ENCODE results near the gene IGFN1. TPM values are rescaled to one million over a fixed set of nuclear protein-coding genes. Genes with fewer than 3 reads are reported as not detected.

The IGFN1 gene
- total and polyA plus RNA-seq, 10 of the 15 experiments (the other 5 are each of a cell fraction or from before 2014, with no cell fraction given), result not detected

- TF ChIP-seq, protein P1, sequence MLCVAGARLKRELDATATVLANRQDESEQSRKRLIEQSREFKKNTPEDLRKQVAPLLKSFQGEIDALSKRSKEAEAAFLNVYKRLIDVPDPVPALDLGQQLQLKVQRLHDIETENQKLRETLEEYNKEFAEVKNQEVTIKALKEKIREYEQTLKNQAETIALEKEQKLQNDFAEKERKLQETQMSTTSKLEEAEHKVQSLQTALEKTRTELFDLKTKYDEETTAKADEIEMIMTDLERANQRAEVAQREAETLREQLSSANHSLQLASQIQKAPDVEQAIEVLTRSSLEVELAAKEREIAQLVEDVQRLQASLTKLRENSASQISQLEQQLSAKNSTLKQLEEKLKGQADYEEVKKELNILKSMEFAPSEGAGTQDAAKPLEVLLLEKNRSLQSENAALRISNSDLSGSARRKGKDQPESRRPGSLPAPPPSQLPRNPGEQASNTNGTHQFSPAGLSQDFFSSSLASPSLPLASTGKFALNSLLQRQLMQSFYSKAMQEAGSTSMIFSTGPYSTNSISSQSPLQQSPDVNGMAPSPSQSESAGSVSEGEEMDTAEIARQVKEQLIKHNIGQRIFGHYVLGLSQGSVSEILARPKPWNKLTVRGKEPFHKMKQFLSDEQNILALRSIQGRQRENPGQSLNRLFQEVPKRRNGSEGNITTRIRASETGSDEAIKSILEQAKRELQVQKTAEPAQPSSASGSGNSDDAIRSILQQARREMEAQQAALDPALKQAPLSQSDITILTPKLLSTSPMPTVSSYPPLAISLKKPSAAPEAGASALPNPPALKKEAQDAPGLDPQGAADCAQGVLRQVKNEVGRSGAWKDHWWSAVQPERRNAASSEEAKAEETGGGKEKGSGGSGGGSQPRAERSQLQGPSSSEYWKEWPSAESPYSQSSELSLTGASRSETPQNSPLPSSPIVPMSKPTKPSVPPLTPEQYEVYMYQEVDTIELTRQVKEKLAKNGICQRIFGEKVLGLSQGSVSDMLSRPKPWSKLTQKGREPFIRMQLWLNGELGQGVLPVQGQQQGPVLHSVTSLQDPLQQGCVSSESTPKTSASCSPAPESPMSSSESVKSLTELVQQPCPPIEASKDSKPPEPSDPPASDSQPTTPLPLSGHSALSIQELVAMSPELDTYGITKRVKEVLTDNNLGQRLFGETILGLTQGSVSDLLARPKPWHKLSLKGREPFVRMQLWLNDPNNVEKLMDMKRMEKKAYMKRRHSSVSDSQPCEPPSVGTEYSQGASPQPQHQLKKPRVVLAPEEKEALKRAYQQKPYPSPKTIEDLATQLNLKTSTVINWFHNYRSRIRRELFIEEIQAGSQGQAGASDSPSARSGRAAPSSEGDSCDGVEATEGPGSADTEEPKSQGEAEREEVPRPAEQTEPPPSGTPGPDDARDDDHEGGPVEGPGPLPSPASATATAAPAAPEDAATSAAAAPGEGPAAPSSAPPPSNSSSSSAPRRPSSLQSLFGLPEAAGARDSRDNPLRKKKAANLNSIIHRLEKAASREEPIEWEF (IDR thresholded peaks at IDR 0.05; ENCODE audit: insufficient replicate concordance, low read depth, low read length), result no peak
- no peak for TF ChIP-seq CHD1 (IDR thresholded peaks at IDR 0.05; ENCODE audit: low read depth, low read length)
- no peak for TF ChIP-seq E4F1 (IDR thresholded peaks at IDR 0.05; ENCODE audit: borderline replicate concordance, partially characterized antibody)
- TF ChIP-seq RB1 (IDR thresholded peaks at IDR 0.05; ENCODE audit: borderline replicate concordance), result no peak
- no peak for TF ChIP-seq ZBED1 (IDR thresholded peaks at IDR 0.05; ENCODE audit: borderline replicate concordance)
- no peak for TF ChIP-seq CHD4 (IDR thresholded peaks at IDR 0.05)
- TF ChIP-seq CBX3 (IDR thresholded peaks at IDR 0.05; ENCODE audit: borderline replicate concordance, low read depth), result no peak
- TF ChIP-seq ZNF207 (IDR thresholded peaks at IDR 0.05; ENCODE audit: borderline replicate concordance), result no peak
- TF ChIP-seq FOXM1 (IDR thresholded peaks at IDR 0.05; ENCODE audit: low read depth, low read length), result no peak
- no peak for TF ChIP-seq IKZF1 (conservative IDR thresholded peaks at IDR 0.05)
These were observed 76.2 kb downstream of the IGFN1 start (continued) for GRCh38 chr1:201266774-201267173.

Measured in GM12878 (cell line).